Suprapubic skin (tissue), 3 donors: Measurements from ENCODE around the gene FOXN3.

Experiments
- POLR2A ChIP-seq, 2 donors: fragments of 450-650 bp; IDR thresholded peaks; one replicate each; pipeline ENCODE4 v1.6.1; 2017; ENCODE audit warnings: antibody characterized with exemption in 2 of 2, mild to moderate bottlenecking in 2 of 2, moderate library complexity in 2 of 2
- TF ChIP-seq, protein P1 (sequence below), 2 donors: fragments of 200-600 bp in 1 of 2; fragments of 450-650 bp in 1 of 2; sonication (generic) in 1 of 2; IDR thresholded peaks; one replicate each; pipeline ENCODE4 v1.5.1; 2016 to 2019; ENCODE audit warnings: antibody characterized with exemption in 2 of 2, mild to moderate bottlenecking in 1 of 2, moderate library complexity in 1 of 2

DNA sequence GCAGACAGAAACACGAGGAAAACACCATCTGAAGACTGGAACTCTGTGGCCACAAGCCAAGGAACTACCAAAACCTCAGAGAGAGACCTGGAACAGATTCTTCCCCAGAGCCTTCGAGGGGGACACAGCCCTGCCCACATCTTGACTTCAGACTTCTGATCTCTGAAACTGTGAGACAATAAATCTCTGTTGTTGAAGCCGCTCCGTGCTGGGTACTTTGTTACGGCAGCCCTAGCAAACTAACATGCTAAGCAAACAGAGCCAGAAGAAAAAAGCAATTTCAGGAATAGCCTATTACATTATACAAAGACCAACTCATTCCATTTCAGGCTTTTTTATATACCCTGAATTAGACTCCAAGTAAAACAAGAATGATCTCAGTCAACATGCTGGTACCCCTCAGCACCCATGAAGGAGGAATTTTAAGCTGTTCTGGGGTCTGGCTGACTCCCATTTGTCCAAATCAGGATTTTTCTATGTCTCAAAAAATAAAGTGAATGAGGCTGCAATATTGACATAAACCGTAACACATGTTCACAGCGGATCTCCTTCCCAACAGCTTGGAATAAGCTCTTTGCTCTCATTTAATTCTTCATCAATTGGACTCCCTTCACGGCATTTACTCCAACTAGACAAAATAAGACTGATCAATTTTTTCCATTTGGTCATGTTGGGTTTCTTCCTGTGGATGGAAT is 190.1 kb downstream of the FOXN3 start:
- TF ChIP-seq, protein P1, sequence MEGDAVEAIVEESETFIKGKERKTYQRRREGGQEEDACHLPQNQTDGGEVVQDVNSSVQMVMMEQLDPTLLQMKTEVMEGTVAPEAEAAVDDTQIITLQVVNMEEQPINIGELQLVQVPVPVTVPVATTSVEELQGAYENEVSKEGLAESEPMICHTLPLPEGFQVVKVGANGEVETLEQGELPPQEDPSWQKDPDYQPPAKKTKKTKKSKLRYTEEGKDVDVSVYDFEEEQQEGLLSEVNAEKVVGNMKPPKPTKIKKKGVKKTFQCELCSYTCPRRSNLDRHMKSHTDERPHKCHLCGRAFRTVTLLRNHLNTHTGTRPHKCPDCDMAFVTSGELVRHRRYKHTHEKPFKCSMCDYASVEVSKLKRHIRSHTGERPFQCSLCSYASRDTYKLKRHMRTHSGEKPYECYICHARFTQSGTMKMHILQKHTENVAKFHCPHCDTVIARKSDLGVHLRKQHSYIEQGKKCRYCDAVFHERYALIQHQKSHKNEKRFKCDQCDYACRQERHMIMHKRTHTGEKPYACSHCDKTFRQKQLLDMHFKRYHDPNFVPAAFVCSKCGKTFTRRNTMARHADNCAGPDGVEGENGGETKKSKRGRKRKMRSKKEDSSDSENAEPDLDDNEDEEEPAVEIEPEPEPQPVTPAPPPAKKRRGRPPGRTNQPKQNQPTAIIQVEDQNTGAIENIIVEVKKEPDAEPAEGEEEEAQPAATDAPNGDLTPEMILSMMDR (IDR thresholded peaks at IDR 0.05), result no peak
- TF ChIP-seq POLR2A (IDR thresholded peaks at IDR 0.05), result no peak
